BJ (cell line): ENCODE results near the gene LRRIQ3. TPM values are rescaled to one million over a fixed set of nuclear protein-coding genes. Genes with fewer than 3 reads are reported as not detected.

Source experiments
- CTCF ChIA-PET: fragments of 350-600 bp; formaldehyde crosslinking; extraction: SDS; loops from one replicate; lab custom pipeline; 2021; ENCODE audit warnings: antibody characterized with exemption, inconsistent platforms; lab: Yijun Ruan, JAX
- POLR2A ChIA-PET: fragments of 300-600 bp; sonication (Branson Sonifier 250); formaldehyde crosslinking; extraction: SDS; loops from one replicate; lab custom pipeline; 2021; ENCODE audit warnings: antibody characterized with exemption; lab: Charles Lee
- DNase-seq: peaks from one replicate; pipeline ENCODE4 v3.0.0-alpha.2; 2011; ENCODE audit warnings: low read depth
- H3K27me3 ChIP-seq: 2 replicates; pipeline ENCODE4 v1.6.0; 2011; ENCODE audit warnings: low read length; ENCODE audit not compliant: control insufficient read depth, insufficient read depth
- H3K36me3 ChIP-seq: 2 replicates; pipeline ENCODE4 v1.5.1; 2011; ENCODE audit warnings: low read length; ENCODE audit not compliant: control insufficient read depth, insufficient read depth
- H3K4me3 ChIP-seq: 2 replicates; pipeline ENCODE4 v1.5.1; 2011; ENCODE audit warnings: low read depth, mild to moderate bottlenecking, control low read depth, low read length
- polyA plus RNA-seq: library from polyadenylated mRNA; depleted of rRNA; stranded (reverse); fragments of >200 nt; gene quantifications from 2 replicates; pipeline ENCODE4 v1.2.3, GENCODE V29; 2011
- TF ChIP-seq, protein P1 (sequence below): IDR thresholded peaks from 2 replicates; pipeline ENCODE4 v1.5.1; 2011; ENCODE audit warnings: low read depth, mild to moderate bottlenecking, control low read depth, inconsistent platforms, low read length, moderate library complexity; ENCODE audit not compliant: insufficient read depth

Gene LRRIQ3
- polyA plus RNA-seq, 1 experiment = 0.20 TPM

DNA sequence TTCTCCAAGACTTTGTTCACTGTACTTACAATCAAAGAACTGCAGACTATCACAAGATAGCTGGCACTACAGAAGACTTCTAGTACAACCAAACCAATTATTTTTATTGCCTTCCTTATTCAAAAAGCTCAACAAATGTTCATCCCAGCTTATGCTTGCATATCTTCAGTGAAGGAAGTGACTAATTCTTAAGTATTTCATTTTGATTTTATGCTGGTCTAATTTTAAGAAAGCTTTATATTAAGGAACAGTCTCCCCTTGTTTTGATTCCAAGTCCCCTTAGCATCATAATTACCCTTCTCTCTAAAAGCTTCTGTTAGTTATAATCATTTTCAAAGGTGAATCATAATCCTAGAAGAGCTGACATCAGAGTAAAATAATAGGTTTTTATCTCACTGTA lies 132.9 kb downstream of the LRRIQ3 start:
- no peak for DNase-seq
- POLR2A ChIA-PET = no interaction called here
- TF ChIP-seq, protein P1, sequence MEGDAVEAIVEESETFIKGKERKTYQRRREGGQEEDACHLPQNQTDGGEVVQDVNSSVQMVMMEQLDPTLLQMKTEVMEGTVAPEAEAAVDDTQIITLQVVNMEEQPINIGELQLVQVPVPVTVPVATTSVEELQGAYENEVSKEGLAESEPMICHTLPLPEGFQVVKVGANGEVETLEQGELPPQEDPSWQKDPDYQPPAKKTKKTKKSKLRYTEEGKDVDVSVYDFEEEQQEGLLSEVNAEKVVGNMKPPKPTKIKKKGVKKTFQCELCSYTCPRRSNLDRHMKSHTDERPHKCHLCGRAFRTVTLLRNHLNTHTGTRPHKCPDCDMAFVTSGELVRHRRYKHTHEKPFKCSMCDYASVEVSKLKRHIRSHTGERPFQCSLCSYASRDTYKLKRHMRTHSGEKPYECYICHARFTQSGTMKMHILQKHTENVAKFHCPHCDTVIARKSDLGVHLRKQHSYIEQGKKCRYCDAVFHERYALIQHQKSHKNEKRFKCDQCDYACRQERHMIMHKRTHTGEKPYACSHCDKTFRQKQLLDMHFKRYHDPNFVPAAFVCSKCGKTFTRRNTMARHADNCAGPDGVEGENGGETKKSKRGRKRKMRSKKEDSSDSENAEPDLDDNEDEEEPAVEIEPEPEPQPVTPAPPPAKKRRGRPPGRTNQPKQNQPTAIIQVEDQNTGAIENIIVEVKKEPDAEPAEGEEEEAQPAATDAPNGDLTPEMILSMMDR = no peak
- CTCF ChIA-PET = interaction anchor here (1.0 kb wide), 1 partner anchor 43 kb away, joined by 3 read pairs; no protein-coding TSS in a partner anchor
- no peaks in the 10 kb centered on the region for H3K36me3 ChIP-seq
- no peak overlapping the region for H3K4me3 ChIP-seq
- H3K27me3 ChIP-seq = no peaks in the 10 kb centered on the region

DNA sequence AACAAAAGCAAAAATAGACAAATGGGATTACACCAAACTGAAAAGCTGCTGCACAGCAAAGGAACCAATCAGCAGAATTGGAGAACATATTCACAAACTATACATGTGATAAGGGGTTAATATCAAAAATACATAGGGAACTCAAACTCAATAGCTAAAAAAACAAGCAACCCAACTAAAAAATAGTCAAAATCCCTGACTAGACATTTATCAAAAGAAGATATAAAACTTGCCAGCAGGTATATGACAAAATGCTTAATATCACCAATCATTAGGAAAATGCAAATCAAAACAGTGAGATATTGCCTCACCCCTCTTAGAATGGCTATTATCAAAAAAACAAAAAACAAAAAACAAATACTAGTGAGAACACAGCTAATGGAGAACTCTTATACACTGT lies 140.3 kb downstream of the LRRIQ3 start:
- H3K27me3 ChIP-seq = no peaks in the 10 kb centered on the region
- ChIA-PET POLR2A (no interaction called here), CTCF (no interaction called here)
- DNase-seq = no peak
- TF ChIP-seq, protein P1 = no peak
- H3K4me3 ChIP-seq = no peak overlapping the region
- H3K36me3 ChIP-seq = no peaks in the 10 kb centered on the region

DNA sequence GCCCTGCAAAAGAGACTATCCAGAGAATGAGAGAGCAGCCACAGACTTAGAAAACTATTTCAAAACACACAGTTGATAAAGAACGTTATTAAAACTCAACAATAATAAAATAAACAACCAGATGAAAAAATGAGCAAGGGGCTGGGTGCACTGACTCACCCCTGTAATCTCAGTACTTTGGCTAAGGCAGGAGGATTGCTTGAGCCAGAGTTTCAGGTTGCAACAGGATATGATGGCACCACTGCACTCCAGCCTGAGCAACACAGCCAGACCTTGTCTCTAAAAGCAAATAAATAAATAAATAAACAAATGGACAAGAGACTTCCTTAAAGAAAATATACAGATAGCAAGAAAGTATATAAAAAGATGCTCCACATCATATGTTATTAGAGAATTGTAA lies 144.6 kb downstream of the LRRIQ3 start:
- POLR2A ChIA-PET = no interaction called here
- no peak overlapping the region for H3K4me3 ChIP-seq
- CTCF ChIA-PET = no interaction called here
- TF ChIP-seq, protein P1 = no peak
- no peaks in the 10 kb centered on the region for H3K36me3 ChIP-seq
- DNase-seq = no peak
- no peaks in the 10 kb centered on the region for H3K27me3 ChIP-seq

DNA sequence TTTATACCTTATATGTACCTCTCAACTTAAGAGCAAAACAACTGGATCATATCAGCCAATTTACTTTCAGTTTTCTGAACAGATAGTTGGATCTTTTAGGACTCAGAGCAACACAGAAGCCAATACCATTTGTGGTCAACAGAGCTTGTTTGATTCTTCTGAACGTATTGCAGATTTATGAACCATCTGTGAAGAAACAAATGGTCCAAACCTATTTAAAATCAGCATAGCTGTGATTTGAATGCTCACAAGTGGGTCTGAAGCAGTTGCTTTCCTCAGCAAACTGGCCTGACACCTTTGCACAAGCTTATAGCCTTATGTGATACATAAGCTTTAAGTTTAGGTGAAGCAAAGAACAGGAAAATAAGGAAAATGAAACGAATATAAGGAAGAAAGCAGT lies 147.6 kb downstream of the LRRIQ3 start:
- ChIA-PET POLR2A (no interaction called here), CTCF (interaction anchor here (0.7 kb wide), 1 partner anchor 12 kb away, joined by 3 read pairs; no protein-coding TSS in a partner anchor)
- no peak for DNase-seq
- Histone ChIP-seq H3K27me3 (no peaks in the 10 kb centered on the region), H3K4me3 (no peak overlapping the region), H3K36me3 (no peaks in the 10 kb centered on the region)
- TF ChIP-seq, protein P1 = no peak

DNA sequence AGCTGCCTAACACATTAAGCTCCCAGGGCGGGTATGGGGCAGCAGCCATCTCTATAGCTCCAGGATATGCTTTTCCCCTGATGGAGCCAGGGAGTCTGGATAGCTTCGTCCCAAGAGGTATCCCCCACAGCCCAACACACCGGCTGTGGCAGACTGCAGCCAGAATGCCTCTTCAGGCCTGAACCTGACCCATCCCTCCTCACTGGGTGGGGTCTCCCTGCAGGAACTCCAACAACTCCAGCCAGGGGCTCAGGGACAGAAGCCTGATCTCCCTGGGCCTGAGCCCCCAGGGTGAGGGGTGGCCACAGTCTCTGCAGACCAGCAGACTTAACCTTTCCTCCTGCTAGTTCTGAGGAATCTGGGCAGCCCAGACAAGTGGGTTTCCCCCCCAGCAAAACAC lies 159.9 kb downstream of the LRRIQ3 start:
- H3K4me3 ChIP-seq = no peak overlapping the region
- TF ChIP-seq, protein P1 = no peak
- ChIA-PET CTCF (no interaction called here), POLR2A (no interaction called here)
- no peaks in the 10 kb centered on the region for H3K36me3 ChIP-seq
- DNase-seq = no peak
- H3K27me3 ChIP-seq = no peaks in the 10 kb centered on the region
